Left kidney (tissue), 2 donors: ENCODE results near the gene RPS6KA2. TPM values are rescaled to one million over a fixed set of nuclear protein-coding genes. Genes with fewer than 3 reads are reported as not detected.
"Not testable (repeated sequence)": the region's sequence is repeated elsewhere in the genome, so short reads cannot be mapped to it uniquely, and the experiment has no call there.

Experiments
- DNase-seq: peaks from one replicate; pipeline ENCODE4 v3.0.0-alpha.2; 2013
- polyA plus RNA-seq: library from polyadenylated mRNA; unstranded; fragments of 120-200 nt; gene quantifications from one replicate; pipeline ENCODE4 v1.2.1, GENCODE V29; 2013; ENCODE audit not compliant: insufficient read length

Gene RPS6KA2
- polyA plus RNA-seq, 1 donor: 29.2 TPM

DNA sequence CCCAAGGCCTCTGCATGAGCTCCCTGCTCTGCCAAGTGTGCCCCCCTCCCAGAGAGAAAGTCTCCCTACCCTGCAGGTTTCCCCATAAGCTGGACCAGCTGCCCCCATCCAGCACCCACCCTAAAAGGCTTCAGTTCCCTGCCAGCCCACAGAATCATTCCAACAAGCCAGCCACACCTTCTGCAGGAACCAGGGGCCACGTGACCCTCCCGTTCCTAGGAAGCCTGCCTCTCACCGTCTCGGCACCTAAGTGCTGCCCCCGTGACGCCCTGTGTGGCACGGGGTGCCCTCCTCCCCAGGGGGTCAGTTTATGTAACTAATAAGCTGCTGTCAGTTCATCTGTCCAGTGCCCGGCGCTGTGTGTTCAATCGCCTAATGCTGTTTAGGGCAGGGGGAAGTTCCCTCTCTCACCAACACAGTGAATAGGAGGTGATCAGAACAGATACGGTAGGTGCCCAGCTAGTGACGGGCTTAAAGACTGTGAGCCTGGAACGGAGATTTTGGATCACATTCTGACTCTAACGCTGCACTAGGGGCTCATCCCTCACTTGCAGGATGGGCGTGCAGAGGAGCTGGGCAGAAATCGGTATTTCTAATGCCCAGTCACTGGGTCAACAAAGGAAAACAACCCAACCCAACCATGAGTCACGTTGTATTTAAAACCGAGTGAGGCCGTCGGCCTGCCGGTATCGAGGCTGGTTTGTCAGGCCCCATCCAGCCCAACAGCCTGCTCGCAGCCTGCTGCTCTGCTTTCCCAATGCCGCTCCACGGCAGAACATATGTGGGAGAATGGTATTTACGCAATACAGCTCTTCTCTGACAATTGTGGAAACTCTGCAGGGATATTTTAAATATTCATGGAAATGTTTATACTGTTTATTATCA, 96.6 kb downstream of the RPS6KA2 start:
- DNase-seq: no peak

DNA sequence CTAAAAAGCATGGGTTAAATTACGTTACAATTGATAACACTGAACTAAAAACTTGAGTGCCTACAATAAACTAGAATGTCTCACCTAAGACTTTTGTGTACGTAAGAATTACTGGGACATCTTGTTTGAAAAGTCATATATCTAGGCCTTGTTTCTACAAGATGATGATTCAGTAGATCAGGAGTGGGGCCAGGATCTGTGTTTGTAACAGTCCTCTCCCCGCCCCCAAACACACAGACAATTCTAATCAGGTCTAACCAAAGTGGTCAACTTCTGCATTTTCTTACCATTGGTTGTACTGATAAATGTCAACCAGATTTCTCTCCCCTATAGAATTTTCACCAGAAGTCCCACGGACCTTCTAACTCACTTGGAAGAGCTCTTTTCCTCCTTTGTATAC, 97.5 kb downstream of the RPS6KA2 start:
- DNase-seq: no peak

DNA sequence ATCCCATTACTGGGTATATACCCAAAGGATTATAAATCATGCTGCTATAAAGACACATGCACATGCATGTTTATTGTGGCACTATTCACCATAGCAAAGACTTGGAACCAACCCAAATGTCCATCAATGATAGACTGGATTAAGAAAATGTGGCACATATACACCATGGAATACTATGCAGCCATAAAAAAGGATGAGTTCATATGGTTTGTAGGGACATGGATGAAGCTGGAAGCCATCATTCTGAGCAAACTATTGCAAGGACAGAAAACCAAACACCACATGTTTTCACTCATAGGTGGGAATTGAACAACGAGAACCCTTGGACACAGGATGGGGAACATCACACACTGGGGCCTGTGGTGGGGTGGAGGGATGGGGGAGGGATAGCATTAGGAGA, 98.0 kb downstream of the RPS6KA2 start:
- DNase-seq: not testable (repeated sequence)

DNA sequence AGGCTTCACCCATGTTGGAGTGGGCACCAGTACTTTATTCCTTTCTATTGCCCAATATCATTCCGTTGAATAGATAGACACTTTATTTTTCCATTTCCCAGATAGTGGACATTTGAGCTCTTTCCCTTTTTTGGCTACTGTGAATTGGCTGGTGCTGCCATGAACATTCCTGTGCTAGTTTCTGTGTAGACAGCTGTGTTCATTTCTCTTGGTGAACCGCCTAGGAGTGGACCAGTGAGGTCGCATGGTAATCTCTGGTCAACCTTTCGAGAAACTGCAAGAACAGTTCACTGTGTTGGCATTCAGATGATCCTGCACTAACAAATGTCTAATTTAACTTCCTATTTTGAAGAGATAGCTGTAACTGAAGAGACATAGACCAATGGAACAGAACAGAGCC, 99.2 kb downstream of the RPS6KA2 start:
- DNase-seq: no peak

DNA sequence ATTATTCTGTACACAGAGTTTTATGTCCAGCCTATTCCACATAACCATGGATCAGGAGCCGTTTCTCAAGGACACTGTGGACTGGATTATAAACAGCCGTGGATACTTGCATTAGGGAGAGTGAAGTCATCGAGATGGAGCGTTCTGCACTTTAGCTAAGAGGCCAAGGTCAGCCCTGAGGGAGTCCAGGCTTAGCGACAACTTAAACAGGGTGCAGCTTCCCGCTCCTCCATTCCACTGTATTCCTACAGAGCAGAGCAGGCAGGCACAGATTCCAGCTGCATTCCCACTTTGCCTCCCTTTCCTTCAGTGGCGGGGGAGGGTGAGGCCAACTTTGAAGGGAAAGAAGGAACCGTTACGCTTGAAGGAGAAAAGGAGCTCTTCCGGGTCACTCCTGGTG, 100.1 kb downstream of the RPS6KA2 start:
- DNase-seq: no peak

DNA sequence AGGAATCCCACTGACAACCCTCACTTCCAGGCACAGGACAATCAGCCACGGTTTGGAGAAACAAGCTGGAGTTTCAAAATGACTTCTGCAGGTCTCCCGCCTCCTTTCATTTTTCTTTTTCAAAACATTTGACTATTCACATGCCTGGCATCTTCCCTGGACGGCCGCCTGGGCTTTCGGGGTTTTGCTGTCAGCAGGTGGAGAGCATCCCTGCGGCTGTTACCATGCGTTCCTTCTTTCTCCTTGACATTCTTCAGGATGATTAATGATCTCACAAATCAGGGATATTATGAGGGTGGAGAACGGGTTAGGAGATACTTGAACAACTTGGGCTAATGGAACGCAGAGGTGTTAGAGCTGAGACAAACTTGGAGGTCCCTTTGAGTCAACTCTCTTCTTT, 101.5 kb downstream of the RPS6KA2 start:
- no peak for DNase-seq

DNA sequence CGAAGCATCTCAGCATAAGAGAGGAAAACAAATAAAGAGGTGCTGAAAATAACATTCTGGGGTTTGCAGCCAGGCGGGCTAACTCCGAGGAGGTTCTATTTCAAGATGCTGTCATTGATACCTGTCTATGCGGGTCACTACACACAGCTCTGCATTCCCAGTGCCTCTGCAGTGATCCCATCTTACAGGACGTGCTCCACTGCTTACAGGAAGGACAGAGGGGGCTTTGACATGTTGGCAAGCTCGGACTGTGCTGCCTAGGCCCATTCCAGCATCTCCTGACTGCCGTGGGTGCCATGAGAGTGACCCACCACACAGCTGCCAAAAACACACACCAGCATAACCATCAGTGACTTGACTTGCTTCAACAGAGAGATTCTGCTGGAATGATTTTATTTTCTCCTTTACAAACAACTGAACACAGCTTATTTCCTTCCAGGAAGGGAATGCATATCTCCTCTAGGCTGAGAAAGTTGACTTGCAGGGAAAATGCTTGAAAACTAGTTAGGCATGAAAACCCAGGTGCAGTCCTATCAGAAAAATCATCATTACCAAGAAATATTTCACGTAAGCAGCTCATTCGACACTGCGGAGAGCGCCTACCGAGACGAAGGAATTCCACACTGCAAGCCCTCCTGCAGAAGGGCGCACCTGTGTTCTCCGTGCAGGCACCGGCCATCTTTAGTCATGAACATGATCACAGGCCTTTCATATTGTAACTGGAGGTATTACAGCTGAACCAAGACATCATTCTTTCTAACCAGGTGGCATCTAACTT, 103.1 kb downstream of the RPS6KA2 start:
- DNase-seq: peak; percentile 26

DNA sequence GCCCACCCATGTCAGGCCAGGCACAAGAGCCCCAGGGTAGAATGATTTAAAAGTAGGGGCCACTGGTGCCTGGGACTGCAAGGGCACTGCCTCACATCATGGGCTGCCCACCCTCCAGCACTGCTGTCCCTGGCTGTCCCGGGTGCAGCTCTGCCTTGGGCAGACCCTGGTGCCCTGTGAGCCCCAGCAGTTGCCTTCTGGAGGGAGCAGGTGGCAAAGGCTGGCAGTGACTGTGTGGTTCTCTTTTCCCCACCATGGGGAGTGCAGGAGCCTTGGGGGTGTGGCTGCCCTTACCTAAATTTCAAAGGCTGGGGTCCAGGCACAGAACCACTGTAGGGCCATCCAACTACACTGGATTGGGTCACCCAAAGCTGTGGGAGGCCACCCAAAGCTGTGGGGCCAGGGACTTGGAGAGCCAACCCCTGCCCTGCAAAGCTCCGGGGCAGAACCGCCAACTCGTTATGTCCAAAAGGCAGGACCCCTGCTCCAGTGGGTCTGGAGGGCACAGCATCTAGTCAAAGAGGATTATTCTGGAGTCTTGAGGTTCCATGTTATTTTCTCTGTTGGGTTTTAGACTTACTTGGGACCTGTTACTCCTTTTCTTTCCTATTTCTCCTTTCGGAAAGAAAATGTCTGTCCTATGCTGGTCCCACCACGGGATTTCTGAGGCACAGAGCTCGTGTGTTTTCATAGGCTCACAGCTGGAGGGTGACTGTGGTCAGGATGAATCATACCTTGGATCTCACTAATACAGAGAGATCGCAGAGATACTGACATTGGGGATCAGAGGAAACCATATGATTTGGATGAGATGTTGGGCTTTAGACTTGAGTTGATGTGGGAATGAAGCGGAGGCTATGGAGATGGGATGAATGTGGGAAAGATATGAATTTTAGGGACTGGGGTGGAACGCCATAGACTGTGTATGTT, 105.9 kb downstream of the RPS6KA2 start:
- no peak for DNase-seq

DNA sequence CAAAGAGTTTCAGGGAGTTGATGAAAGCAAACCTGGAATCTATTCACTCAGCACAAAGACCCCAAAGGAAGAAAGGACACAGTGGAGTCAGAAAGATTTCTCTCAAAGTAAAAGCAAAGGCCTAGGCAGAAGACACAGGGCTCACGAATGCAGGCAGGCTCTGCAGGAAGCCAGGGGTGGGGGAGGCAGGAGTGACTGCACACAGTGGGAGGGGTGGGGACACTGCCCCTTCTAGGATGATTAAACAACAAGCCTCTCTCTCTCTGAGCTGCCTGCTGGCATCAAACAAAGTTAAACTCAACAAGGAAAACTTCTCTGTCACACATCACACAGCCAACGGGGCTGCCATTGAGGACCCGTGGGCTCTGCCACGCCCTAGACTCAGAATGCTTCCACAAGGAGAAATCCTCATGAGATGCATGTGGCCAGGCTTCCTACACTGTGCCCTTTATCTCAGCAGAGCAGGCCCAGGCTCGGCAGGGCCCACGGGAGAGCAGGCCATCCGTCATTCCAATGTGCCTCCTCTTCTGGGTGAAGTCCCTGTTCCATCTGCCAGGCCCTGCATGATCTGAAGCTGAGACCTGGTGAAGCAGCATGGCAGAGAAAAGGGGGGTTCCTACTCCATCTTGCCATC, 110.7 kb downstream of the RPS6KA2 start:
- DNase-seq: no peak

DNA sequence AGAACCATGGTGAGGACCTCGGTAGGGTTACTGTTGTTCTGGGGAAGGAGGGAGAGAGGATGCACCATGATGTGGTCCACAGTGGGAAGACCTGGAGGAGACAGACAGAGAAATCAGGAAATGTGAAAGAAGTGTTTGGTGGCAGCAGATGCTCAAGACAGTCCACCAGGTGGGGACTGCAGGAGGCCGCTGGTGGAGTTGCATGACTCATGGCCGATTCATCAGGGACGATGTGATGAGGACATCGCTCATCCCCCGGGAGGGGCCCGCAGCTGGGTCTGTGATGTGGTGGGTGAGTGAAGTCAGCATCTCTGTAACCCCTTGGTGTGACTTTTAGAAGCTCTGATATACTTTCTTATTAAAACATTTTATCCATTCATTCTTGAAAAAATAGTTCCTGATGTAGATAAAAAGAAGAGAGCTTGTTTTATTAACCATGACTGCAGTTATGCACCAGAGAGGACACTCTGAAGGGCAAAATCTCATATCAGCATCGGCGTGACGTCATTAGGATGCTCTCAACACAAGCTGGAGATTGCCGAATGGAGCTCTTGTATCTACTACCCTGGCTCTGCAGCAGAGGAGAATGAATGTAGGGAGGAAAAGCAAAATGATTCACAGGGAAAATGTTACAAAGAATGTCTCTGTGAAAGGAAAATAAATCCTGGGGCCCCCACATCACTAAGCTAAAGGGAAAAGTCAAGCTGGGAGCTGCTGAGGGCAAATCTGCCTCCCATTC, 111.8 kb downstream of the RPS6KA2 start:
- DNase-seq: no peak

DNA sequence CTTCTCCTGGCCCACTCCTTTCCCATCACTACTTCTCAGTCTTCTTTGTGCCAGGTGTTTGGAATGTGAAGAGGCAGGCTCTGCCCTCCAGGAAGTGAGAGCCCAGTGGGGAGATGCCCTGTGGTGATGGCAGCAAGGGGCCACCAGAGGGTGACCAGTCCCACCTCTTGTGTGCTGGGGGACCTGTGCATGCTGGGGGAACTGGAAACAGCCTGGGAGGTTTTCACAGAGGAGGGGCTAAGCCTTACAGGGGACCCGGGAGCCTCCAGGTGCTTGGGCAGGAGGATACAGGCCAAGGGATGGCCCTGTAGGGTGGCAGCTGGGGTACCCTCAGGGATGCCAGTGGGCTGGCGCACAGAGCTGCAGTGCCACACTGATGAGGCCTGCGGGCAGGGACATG, 112.9 kb downstream of the RPS6KA2 start:
- DNase-seq: no peak

DNA sequence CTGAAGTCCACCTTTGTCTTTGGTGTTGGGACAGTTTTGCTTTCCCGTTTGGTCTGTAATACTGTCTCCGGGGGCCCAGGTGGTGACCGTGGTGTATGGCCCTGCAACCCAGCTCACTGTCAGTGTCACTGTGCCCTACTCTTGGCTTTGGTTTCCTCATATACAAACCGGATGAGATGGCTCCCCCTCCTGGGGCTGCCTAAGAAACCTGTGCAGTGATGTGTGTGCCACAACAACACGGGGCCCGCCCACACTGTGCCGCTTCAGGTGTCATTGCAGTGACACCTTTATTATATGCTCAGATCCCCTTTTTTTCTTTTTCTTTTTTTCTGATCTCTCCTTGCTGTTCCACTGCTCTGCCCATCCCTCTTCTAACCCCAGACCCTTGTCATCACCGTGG, 114.5 kb downstream of the RPS6KA2 start:
- no peak for DNase-seq

DNA sequence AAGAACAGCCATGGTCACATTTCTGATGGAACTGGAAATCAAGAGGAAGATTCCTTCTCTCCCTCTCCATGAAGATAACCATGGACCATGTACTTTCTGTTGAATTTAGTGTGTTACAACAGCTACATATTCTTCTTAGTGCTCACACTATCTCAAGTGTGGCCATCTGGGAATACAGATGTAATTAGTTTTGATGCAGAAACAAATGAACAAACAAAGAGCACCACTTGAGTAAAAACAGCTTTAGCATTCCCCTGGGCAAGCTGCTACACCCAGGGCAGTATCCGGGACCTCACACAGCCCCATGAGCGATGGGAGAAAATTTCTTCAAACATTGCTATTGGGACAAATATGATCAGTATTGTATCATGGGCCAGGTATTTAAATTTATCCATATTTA, 115.7 kb downstream of the RPS6KA2 start:
- no peak for DNase-seq

DNA sequence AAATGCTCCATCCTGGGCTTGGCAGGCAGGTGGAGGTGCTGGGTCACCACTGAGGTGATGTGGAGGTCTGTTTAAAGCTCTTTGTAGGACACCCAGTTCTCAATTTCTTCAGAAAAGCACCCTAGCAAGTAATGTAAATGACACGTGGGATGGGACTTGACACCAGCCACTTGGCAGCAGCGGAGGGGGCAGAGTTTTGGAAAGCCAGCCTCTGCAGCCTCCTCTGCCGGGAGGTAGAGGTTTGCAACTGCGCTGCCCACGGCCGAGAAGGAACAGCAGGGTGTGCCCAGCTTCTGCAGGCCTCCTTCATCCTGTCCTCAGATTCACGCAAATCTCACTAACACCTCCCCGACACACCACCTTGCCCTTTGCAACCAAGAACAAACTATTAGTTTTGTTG, 117.9 kb downstream of the RPS6KA2 start:
- no peak for DNase-seq

DNA sequence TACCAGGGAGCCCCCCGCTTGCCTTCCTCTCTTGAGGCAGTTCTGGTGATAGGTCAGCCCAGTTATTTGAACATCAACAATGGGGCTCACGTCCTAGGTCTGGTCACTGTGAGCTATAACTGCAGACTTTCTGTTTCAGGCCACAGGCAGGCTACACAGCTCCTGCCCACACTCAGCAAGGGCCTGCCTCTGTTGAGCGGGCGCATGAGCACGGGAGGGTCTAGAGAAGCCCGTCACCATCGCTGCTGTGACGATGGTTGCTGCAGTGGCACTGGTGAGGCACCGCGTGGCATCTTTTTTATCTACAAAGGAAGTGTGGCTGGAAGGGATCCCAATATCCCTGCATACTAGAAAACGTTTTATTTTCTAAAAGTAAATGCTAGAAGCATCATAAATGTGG, 118.3 kb downstream of the RPS6KA2 start:
- DNase-seq: no peak

DNA sequence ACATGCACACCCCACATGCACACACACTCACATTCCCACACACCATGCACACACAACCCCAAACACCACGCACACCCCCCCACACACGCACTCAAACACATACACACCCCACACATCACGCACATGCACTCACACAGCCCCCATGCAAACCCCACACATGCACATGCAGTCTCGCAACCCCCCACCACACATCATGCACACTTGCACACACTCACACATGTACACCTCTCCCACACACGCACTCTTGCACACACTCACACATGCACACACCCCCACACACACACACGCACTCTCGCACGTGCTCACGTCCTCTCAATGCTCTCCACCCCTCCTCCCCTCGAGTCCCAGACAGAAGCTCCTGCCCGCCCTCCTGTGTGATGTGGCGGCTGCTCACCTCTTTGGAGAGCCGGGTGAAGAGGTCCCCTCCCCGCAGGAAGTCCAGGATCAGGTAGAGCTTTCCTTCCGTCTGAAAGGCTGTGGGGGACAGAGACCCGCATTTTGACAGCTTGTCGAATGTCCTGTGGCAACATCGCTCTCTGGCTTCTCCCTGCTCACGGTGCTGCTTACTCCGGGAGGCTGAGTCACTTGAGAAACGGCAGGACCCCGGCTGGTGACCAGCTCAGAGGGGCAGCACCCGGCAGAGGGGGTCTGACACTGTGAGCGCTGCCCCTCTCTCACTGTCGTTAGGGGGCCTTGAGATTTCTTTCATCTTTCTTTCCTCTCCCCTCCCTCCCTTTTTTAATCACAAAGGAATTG, 119.1 kb downstream of the RPS6KA2 start:
- DNase-seq: no peak

DNA sequence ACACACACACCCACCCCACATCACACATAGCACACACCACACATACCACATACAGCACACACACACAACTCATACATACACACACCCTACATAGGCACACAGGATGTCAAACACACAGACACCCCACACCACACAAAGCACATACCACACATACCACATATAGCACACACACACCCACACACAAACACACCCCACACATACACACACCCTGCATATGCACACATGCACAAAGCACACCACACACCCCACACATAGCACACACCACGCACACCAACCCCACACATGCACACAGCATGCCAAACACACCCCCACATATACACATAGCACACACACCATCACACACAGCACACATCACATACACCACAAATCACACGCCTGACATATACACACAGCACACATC, 119.7 kb downstream of the RPS6KA2 start:
- DNase-seq: no peak

DNA sequence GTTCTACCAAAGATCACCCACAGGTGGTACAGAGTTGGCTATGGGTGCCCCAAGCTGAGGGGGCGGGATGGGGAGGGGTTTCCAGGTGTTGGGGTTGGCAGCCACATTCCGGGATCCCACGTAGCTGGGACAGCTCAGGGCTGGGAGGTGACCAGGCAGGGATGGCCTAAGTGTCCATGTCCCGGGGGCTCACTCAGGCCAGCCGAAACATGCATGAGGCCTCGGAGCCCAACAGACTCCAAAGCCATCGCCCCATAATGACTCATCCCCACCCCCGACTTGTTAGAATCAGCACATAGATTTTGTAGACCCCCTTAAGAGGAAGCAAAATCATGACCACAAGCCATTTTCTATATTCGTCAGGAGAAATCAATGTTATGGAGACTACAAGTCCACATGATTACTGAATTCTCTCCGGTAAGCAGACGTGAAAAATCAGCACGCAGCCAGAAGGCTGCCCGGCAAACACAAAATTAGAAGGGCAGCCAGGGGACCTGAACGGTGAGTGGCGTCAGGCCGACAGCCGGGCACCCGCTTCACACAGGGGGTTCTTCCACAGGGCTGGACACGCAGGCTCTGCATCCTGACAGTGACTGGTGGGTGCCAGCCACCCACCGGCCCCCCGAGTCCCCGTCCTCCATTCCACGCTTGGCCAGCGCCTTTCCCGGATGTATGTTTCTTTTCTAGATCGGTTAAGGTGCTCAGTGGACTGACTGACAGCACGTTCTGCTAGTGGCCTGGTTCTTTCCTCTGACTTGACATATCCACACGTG, 121.7 kb downstream of the RPS6KA2 start:
- no peak for DNase-seq

DNA sequence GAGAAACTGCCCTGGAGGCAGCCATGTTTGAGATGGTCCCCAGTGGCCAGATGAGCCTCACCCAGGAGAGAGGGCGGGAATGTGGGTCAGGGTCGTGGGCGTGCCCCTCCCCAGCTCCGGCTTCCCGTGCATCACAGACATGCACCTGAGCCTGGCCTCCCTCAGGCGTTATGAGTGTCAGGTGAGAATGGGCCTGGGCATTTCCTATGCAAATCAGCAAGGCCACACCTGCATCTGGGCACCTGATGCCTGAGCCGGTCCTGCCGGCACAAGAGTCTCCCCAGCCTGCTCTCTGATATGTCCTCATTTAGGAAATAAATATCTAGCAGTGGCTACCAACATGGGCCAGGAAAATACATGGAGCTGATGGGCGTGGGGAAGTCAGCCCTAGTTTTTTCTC, 123.0 kb downstream of the RPS6KA2 start:
- no peak for DNase-seq
